H9 (cell line): ENCODE results near the gene PPARA. TPM values are rescaled to one million over a fixed set of nuclear protein-coding genes. Genes with fewer than 3 reads are reported as not detected.

Source experiments
- DNase-seq: peaks from one replicate; pipeline ENCODE4 v3.0.0-alpha.2; 2017
- H2AFZ ChIP-seq: one replicate; pipeline ENCODE4 v1.6.1; 2013; ENCODE audit warnings: mild to moderate bottlenecking, low read length, control low read depth, moderate library complexity
- H2AK5ac ChIP-seq: 2 replicates; pipeline ENCODE4 v1.6.1; 2013; ENCODE audit warnings: low read length, control low read depth, mixed read lengths; ENCODE audit not compliant: insufficient read length
- H2BK120ac ChIP-seq: one replicate; pipeline ENCODE4 v1.6.1; 2013; ENCODE audit warnings: low read depth, mild to moderate bottlenecking, low read length, control low read depth, inconsistent platforms; ENCODE audit not compliant: poor library complexity, severe bottlenecking
- H2BK12ac ChIP-seq: 2 replicates; pipeline ENCODE4 v1.6.1; 2013; ENCODE audit warnings: low read length, control low read depth, mixed read lengths, low read depth; ENCODE audit not compliant: insufficient read length
- H2BK15ac ChIP-seq: 2 replicates; pipeline ENCODE4 v1.6.1; 2013; ENCODE audit warnings: low read depth, low read length, control low read depth
- H2BK20ac ChIP-seq: one replicate; pipeline ENCODE4 v1.6.1; 2013; ENCODE audit warnings: low read depth, mild to moderate bottlenecking, low read length, control low read depth, inconsistent platforms; ENCODE audit not compliant: poor library complexity, severe bottlenecking
- H2BK5ac ChIP-seq: 2 replicates; pipeline ENCODE4 v1.6.1; 2013; ENCODE audit warnings: low read length, control low read depth, mixed read lengths; ENCODE audit not compliant: insufficient read length
- H3K14ac ChIP-seq: 2 replicates; pipeline ENCODE4 v1.6.1; 2013; ENCODE audit warnings: low read length, control low read depth; ENCODE audit not compliant: insufficient read depth
- H3K18ac ChIP-seq: 2 replicates; pipeline ENCODE4 v1.6.1; 2013; ENCODE audit warnings: low read depth, mild to moderate bottlenecking, mixed read lengths, low read length, control low read depth; ENCODE audit not compliant: insufficient read length
- H3K23ac ChIP-seq: 2 replicates; pipeline ENCODE4 v1.6.1; 2013; ENCODE audit warnings: low read length, control low read depth, mixed read lengths, low read depth; ENCODE audit not compliant: insufficient read length
- H3K23me2 ChIP-seq: 2 replicates; pipeline ENCODE4 v1.6.1; 2013; ENCODE audit warnings: low read depth, mild to moderate bottlenecking, mixed read lengths, low read length, control low read depth; ENCODE audit not compliant: insufficient read length, poor library complexity, severe bottlenecking
- H3K27ac ChIP-seq: 2 replicates; pipeline ENCODE4 v1.5.1; 2013; ENCODE audit warnings: low read length, control low read depth, mixed read lengths, low read depth; ENCODE audit not compliant: insufficient read length
- H3K27me3 ChIP-seq: 2 replicates; pipeline ENCODE4 v1.6.1; 2013; ENCODE audit warnings: low read length, control low read depth, inconsistent platforms; ENCODE audit not compliant: insufficient read depth
- H3K4ac ChIP-seq: 2 replicates; pipeline ENCODE4 v1.6.1; 2013; ENCODE audit warnings: low read depth, mild to moderate bottlenecking, control low read depth, inconsistent platforms, low read length, moderate library complexity
- H3K4me1 ChIP-seq: 2 replicates; pipeline ENCODE4 v1.6.1; 2013; ENCODE audit warnings: low read length, control low read depth, inconsistent platforms; ENCODE audit not compliant: insufficient read depth
- H3K4me2 ChIP-seq: 2 replicates; pipeline ENCODE4 v1.6.1; 2013; ENCODE audit warnings: low read length, control low read depth, mixed read lengths; ENCODE audit not compliant: insufficient read length, insufficient read depth
- H3K56ac ChIP-seq: 2 replicates; pipeline ENCODE4 v1.6.1; 2013; ENCODE audit warnings: low read depth, mild to moderate bottlenecking, mixed read lengths, low read length, control low read depth; ENCODE audit not compliant: insufficient read length
- H3K79me1 ChIP-seq: 2 replicates; pipeline ENCODE4 v1.6.1; 2013; ENCODE audit warnings: low read depth, mild to moderate bottlenecking, moderate library complexity, low read length, control low read depth, inconsistent platforms; ENCODE audit not compliant: insufficient read depth, poor library complexity, severe bottlenecking
- H3K79me2 ChIP-seq: 2 replicates; pipeline ENCODE4 v1.6.1; 2013; ENCODE audit warnings: low read length, control low read depth, inconsistent platforms; ENCODE audit not compliant: insufficient read depth
- H3K9ac ChIP-seq: 2 replicates; pipeline ENCODE4 v1.6.1; 2013; ENCODE audit warnings: low read length, control low read depth, mixed read lengths; ENCODE audit not compliant: insufficient read length; ENCODE audit errors: extremely low read depth
- H3K9me3 ChIP-seq: one replicate; pipeline ENCODE4 v1.6.1; 2013; ENCODE audit warnings: low read depth, low read length, inconsistent platforms; ENCODE audit not compliant: control insufficient read depth
- H3T11ph ChIP-seq: one replicate; pipeline ENCODE4 v1.6.1; 2013; ENCODE audit warnings: mild to moderate bottlenecking, low read length, control low read depth, inconsistent platforms
- H4K20me1 ChIP-seq: one replicate; pipeline ENCODE4 v1.6.1; 2013; ENCODE audit not compliant: control insufficient read depth, insufficient read length, insufficient read depth
- H4K5ac ChIP-seq: 2 replicates; pipeline ENCODE4 v1.6.1; 2013; ENCODE audit warnings: low read depth, mild to moderate bottlenecking, mixed read lengths, low read length, control low read depth; ENCODE audit not compliant: insufficient read length
- H4K8ac ChIP-seq: replicated peaks from 2 replicates; pipeline ENCODE4 v1.6.1; 2013; ENCODE audit warnings: low read length, control low read depth, mixed read lengths, low read depth; ENCODE audit not compliant: insufficient read length
- H4K91ac ChIP-seq: 2 replicates; pipeline ENCODE4 v1.6.1; 2013; ENCODE audit warnings: low read depth, mild to moderate bottlenecking, moderate library complexity, mixed read lengths, low read length, control low read depth; ENCODE audit not compliant: insufficient read length
- H3K27ac Mint-ChIP-seq, 3 experiments: 2 replicates in 2 of 3; 3 replicates in 1 of 3; pipeline ENCODE4 v1.8.0; 2020 to 2021; ENCODE audit warnings: mixed read lengths in 3 of 3, mild to moderate bottlenecking in 1 of 3, moderate library complexity in 1 of 3
- H3K27me3 Mint-ChIP-seq: 2 replicates; pipeline ENCODE4 v1.8.0; 2021; ENCODE audit warnings: low read depth, mild to moderate bottlenecking, moderate library complexity, mixed read lengths
- H3K36me3 Mint-ChIP-seq, 3 experiments: 2 replicates in 2 of 3; 3 replicates in 1 of 3; pipeline ENCODE4 v1.8.0; 2020 to 2021; ENCODE audit warnings: low read depth in 3 of 3, mixed read lengths in 3 of 3; ENCODE audit not compliant: insufficient read depth in 1 of 3
- H3K4me1 Mint-ChIP-seq, 2 experiments: 2 replicates each; pipeline ENCODE4 v1.8.0; 2020; ENCODE audit warnings: mixed read lengths in 2 of 2
- H3K4me3 Mint-ChIP-seq, 2 experiments: 2 replicates in 1 of 2; 3 replicates in 1 of 2; pipeline ENCODE4 v1.8.0; 2020 to 2021; ENCODE audit warnings: mild to moderate bottlenecking in 2 of 2, mixed read lengths in 2 of 2, moderate library complexity in 1 of 2
- H3K9me3 Mint-ChIP-seq, 2 experiments: 2 replicates in 1 of 2; 3 replicates in 1 of 2; pipeline ENCODE4 v1.8.0; 2020; ENCODE audit warnings: mild to moderate bottlenecking in 2 of 2, mixed read lengths in 2 of 2, moderate library complexity in 1 of 2
- CTCF ChIP-seq: fragments of 200-600 bp; sonication (generic); conservative IDR thresholded peaks from 3 replicates; pipeline ENCODE4 v1.8.0; 2021; ENCODE audit warnings: antibody characterized with exemption, mild to moderate bottlenecking
- WGBS: extraction: QIAGEN DNeasy Blood & Tissue Kit; methylation state at CpG from one replicate; pipeline ENCODE4 v1.1.7; 2013; ENCODE audit warnings: missing lambda C conversion rate, low lambda C conversion rate, mixed read lengths; ENCODE audit not compliant: insufficient read length; ENCODE audit errors: extremely low coverage; 5-methylcytosine and 5-hydroxymethylcytosine counted together
- total RNA-seq: library from RNA; stranded (reverse); gene quantifications from 2 replicates; pipeline ENCODE4 v1.2.1, GENCODE V29; 2021

PPARA gene
- total RNA-seq, 1 experiment from 2014 or later: 7.3 TPM

- peak overlapping the region in 1 of 3 experiments; percentile 62; a peak in 1 of 7 replicates for H3K27ac Mint-ChIP-seq
- Histone ChIP-seq H4K20me1 (no peaks in the 10 kb centered on the region), H3K4me1 (no peaks in the 10 kb centered on the region), H3K14ac (no peak overlapping the region; the same call in 1 of the 2 replicates), H3K23me2 (no peaks in the 10 kb centered on the region), H3K56ac (no peak overlapping the region), H2BK12ac (no peak overlapping the region), H4K91ac (no peak overlapping the region), H2BK20ac (no peak overlapping the region), H3K9me3 (no peaks in the 10 kb centered on the region), H3T11ph (no peak overlapping the region), H2BK15ac (no peak overlapping the region), H3K27ac (no peak overlapping the region), H4K8ac (no peak overlapping the region), H3K27me3 (no peaks in the 10 kb centered on the region), H3K79me2 (no peaks in the 10 kb centered on the region), H3K23ac (no peak overlapping the region), H3K9ac (no peak overlapping the region), H3K79me1 (no peaks in the 10 kb centered on the region), H4K5ac (no peak overlapping the region), H2AFZ (no peak overlapping the region), H3K18ac (no peak overlapping the region), H3K4me2 (no peak overlapping the region), H2AK5ac (no peak overlapping the region), H2BK5ac (no peak overlapping the region), H2BK120ac (no peak overlapping the region), H3K4ac (no peak overlapping the region)
- H3K4me1 Mint-ChIP-seq: no peaks in the 10 kb centered on the region
- H3K36me3 Mint-ChIP-seq: peaks cover 5 to 12% (median 9%) of the 10 kb centered on the region in 3 experiments; a peak in 5 of 7 replicates
- TF ChIP-seq CTCF: no peak
- peaks cover 4% of the 10 kb centered on the region for H3K27me3 Mint-ChIP-seq
- no peak for DNase-seq
- no peak overlapping the region for H3K4me3 Mint-ChIP-seq
- peaks cover 0 to 2% of the 10 kb centered on the region in 2 experiments; a peak in 2 of 5 replicates for H3K9me3 Mint-ChIP-seq
- WGBS: no CpG with 5 or more reads among the region's 20 CpGs
Measured at GRCh38 chr22:46239261-46240048, 89.1 kb downstream of the PPARA start.
